Fibroblast of mammary gland (primary cell): ENCODE data around the gene LBP.
A peak's percentile ranks its signal among the peaks of the same experiment; 100 is the strongest.
"Not testable (repeated sequence)": the region's sequence is repeated elsewhere in the genome, so short reads cannot be mapped to it uniquely, and the experiment has no call there.

Experiments
- DNase-seq: peaks from one replicate; pipeline ENCODE4 v3.0.0-alpha.2; 2010; ENCODE audit warnings: low read depth
- H3K4me3 ChIP-seq: 2 replicates; pipeline ENCODE4 v1.5.1; 2011; ENCODE audit warnings: low read depth, mild to moderate bottlenecking, low read length, moderate library complexity; ENCODE audit not compliant: control insufficient read depth
- CTCF ChIP-seq: conservative IDR thresholded peaks from 2 replicates; pipeline ENCODE4 v1.5.1; 2011; ENCODE audit warnings: low read depth, low read length, inconsistent platforms; ENCODE audit not compliant: control insufficient read depth, insufficient read depth

The LBP gene

GRCh38 chr20:38386004-38386403 is 39.7 kb downstream of the LBP start:
- TF ChIP-seq CTCF, result no peak
- DNase-seq, result no peak
- no peak overlapping the region for H3K4me3 ChIP-seq

DNA sequence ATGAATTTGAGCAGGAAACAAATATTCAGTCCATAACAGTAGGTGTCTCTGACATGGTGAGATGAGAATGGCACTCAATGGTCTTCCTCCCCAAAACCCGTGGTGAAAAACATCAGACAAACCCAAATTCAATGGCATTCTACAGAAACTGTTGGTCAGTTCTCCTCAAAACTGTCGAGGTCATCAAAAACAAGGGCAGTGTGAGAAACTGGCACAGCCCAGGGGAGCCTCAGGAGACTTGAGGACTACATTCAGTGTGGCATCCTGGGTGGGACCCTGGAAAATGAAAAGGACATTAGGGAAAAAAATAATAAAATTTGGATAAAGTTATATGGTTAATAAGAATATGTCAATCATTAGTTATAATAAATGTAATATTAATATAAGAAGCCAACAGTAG is 40.6 kb downstream of the LBP start:
- TF ChIP-seq CTCF, result no peak
- no peak for DNase-seq
- no peak overlapping the region for H3K4me3 ChIP-seq

DNA sequence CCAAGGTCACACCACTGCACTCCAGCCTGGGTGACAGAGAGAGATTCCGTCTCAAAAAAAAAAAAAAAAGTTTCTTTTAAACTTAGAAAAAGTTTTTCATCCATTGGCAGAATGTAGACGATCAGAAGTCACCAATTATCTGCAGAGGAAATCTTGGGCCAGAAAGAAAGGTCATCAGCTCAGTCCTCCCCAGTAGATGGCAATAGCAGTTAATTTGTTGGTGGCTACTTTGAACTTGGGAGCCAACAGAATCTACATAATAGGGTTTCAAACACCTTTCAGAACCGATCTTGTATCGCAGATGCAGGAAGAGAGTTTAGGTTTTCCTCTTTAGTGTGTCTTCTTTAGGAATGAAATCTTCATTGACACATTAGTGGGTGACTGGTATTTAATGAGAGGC is 41.7 kb downstream of the LBP start:
- DNase-seq, result no peak
- H3K4me3 ChIP-seq, result no peak overlapping the region
- TF ChIP-seq CTCF, result peak; percentile 10

GRCh38 chr20:38392356-38392755 is 46.1 kb downstream of the LBP start:
- no peak overlapping the region for H3K4me3 ChIP-seq
- no peak for TF ChIP-seq CTCF
- DNase-seq, result no peak

DNA sequence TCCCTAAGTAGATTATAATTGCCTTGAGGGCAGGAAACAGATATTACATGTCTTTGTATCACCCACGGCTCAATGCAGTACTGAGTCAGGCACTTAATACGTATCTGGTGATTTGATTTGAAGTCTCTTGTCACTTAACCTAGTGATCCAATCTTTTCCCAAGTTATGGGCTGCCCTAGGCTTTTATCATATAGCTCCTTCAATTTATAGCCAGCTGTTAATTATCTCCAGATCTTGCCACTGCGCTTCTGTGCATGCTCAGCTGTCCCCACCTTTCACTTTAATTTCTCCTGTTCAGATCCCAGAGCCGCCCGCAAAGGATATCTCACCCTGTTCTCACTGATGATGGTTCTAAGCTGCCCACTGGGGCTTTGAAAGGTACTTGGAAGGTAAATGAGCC is 47.0 kb downstream of the LBP start:
- TF ChIP-seq CTCF, result no peak
- H3K4me3 ChIP-seq, result no peak overlapping the region

DNA sequence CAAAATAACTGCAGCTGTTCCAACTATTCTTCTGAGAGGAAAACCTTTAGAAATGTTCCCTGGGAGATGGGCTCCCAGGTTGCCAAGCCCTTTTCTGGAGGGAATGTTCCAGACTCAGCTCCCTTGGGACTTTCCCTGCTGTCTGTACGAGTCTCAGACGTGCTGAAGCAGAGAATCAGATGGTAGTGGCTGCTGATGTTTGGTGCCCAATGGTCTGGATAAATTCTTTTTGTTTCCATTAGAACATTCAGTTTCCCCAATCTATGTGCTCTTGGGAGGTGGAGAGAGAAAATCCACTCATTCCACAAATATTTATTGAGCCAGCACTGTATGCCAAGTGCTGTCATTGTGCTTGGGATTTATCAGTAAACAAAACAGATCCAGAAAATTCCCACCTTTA is 48.9 kb downstream of the LBP start:
- peak; percentile 55 for DNase-seq
- H3K4me3 ChIP-seq, result no peak overlapping the region
- no peak for TF ChIP-seq CTCF

More for the DNA sequence above, 47.0 kb downstream of the LBP start:
- DNase-seq, result no peak

DNA sequence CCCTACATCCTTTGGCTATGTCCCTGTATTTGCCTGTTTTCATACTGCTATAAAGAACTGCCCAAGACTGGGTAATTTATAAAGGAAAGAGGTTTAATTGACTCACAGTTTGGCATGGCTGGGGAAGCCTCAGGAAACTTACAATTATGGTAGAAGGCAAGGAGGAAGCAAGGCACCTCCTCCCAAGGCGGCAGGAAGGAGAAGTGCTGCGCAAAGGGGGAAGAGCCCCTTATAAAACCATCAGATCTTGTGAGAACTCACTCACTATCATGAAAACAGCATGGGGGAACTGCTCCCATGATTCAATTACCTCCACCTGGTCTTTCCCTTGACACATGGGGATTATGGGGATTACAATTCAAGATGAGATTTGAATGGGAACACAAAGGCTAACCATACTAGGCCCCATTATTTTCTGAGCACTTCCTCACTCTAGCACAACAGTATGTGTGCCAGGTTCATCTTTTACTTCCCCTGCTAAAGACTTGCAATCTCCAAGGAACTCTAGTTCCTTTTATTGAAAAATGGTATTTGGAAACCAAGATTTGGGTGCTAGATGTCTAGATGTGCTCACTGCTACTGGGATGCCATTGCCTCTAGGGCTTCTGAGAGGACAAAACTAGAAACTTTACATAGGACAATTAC is 49.6 kb downstream of the LBP start:
- H3K4me3 ChIP-seq, DNase-seq: not testable (repeated sequence)

- no peak overlapping the region for H3K4me3 ChIP-seq
- TF ChIP-seq CTCF, result no peak
- no peak for DNase-seq
Observed at GRCh38 chr20:38402089-38402488, 55.8 kb downstream of the LBP start.
